HFFc6 (cell line): ENCODE results near the gene CADM1. TPM values are rescaled to one million over a fixed set of nuclear protein-coding genes. Genes with fewer than 3 reads are reported as not detected.

Source experiments
- DNase-seq: peaks from one replicate; pipeline ENCODE4 v3.0.0-alpha.2; 2018
- H3K27ac Mint-ChIP-seq: 2 replicates; pipeline ENCODE4 v1.8.0; 2020; ENCODE audit warnings: mild to moderate bottlenecking, mixed read lengths
- H3K27me3 Mint-ChIP-seq: 2 replicates; pipeline ENCODE4 v1.8.0; 2021; ENCODE audit warnings: mild to moderate bottlenecking, moderate library complexity, mixed read lengths; ENCODE audit not compliant: insufficient read depth
- H3K36me3 Mint-ChIP-seq: 2 replicates; pipeline ENCODE4 v1.8.0; 2021; ENCODE audit warnings: low read depth, mixed read lengths
- H3K4me1 Mint-ChIP-seq: 2 replicates; pipeline ENCODE4 v1.8.0; 2020; ENCODE audit warnings: low read depth, mixed read lengths
- H3K4me3 Mint-ChIP-seq: 2 replicates; pipeline ENCODE4 v1.8.0; 2020; ENCODE audit warnings: mild to moderate bottlenecking, moderate library complexity, mixed read lengths
- H3K9me3 Mint-ChIP-seq: 2 replicates; pipeline ENCODE4 v1.8.0; 2020; ENCODE audit warnings: mild to moderate bottlenecking, mixed read lengths
- total RNA-seq, 6 experiments: library from RNA; stranded (reverse); fragmentation: NEBNext Ultra II Directional; extraction: Animal tissue kit (Norgen Biotek cat#: 25700); gene quantifications; 2 replicates in 1 of 6; 3 replicates in 5 of 6; pipeline ENCODE4 v1.2.3, GENCODE V29; 2021
- TF ChIP-seq, protein P1 (sequence below): fragments of 200-600 bp; sonication (generic); IDR thresholded peaks from 2 replicates; pipeline ENCODE4 v1.5.0; 2021; ENCODE audit warnings: antibody characterized with exemption, mild to moderate bottlenecking

CADM1 gene
- total RNA-seq, 6 experiments from 2014 or later: not detected

- TF ChIP-seq, protein P1, sequence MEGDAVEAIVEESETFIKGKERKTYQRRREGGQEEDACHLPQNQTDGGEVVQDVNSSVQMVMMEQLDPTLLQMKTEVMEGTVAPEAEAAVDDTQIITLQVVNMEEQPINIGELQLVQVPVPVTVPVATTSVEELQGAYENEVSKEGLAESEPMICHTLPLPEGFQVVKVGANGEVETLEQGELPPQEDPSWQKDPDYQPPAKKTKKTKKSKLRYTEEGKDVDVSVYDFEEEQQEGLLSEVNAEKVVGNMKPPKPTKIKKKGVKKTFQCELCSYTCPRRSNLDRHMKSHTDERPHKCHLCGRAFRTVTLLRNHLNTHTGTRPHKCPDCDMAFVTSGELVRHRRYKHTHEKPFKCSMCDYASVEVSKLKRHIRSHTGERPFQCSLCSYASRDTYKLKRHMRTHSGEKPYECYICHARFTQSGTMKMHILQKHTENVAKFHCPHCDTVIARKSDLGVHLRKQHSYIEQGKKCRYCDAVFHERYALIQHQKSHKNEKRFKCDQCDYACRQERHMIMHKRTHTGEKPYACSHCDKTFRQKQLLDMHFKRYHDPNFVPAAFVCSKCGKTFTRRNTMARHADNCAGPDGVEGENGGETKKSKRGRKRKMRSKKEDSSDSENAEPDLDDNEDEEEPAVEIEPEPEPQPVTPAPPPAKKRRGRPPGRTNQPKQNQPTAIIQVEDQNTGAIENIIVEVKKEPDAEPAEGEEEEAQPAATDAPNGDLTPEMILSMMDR: no peak
- DNase-seq: no peak
- Mint-ChIP-seq H3K9me3 (peaks cover 40% of the 10 kb centered on the region), H3K27ac (no peak overlapping the region), H3K27me3 (no peaks in the 10 kb centered on the region; the same call in 1 of the 2 replicates), H3K4me3 (no peak overlapping the region), H3K4me1 (no peaks in the 10 kb centered on the region), H3K36me3 (peaks cover 7% of the 10 kb centered on the region)
Observed at GRCh38 chr11:115146425-115146824, 357.8 kb downstream of the CADM1 start.

GRCh38 chr11:115145324-115145723 is 358.9 kb downstream of the CADM1 start:
- peaks cover 7% of the 10 kb centered on the region for H3K36me3 Mint-ChIP-seq

GRCh38 chr11:115144914-115145313 is 359.3 kb downstream of the CADM1 start:
- TF ChIP-seq, protein P1: no peak
- Mint-ChIP-seq H3K36me3 (peaks cover 7% of the 10 kb centered on the region), H3K4me1 (no peaks in the 10 kb centered on the region), H3K27ac (no peak overlapping the region), H3K27me3 (no peaks in the 10 kb centered on the region; the same call in 1 of the 2 replicates), H3K9me3 (peaks cover 47% of the 10 kb centered on the region), H3K4me3 (no peak overlapping the region)
- DNase-seq: no peak

More at GRCh38 chr11:115145324-115145723, 358.9 kb downstream of the CADM1 start:
- Mint-ChIP-seq H3K9me3 (peaks cover 45% of the 10 kb centered on the region), H3K4me1 (no peaks in the 10 kb centered on the region), H3K27ac (no peak overlapping the region), H3K27me3 (no peaks in the 10 kb centered on the region; the same call in 1 of the 2 replicates), H3K4me3 (no peak overlapping the region)
- TF ChIP-seq, protein P1: no peak
- DNase-seq: no peak

GRCh38 chr11:115144014-115144413 is 360.2 kb downstream of the CADM1 start:
- no peak overlapping the region for H3K27ac Mint-ChIP-seq
- TF ChIP-seq, protein P1: no peak
- H3K4me1 Mint-ChIP-seq: no peaks in the 10 kb centered on the region
- H3K9me3 Mint-ChIP-seq: peaks cover 51% of the 10 kb centered on the region
- no peak overlapping the region for H3K4me3 Mint-ChIP-seq
- no peaks in the 10 kb centered on the region; the same call in 1 of the 2 replicates for H3K27me3 Mint-ChIP-seq
- DNase-seq: no peak
- peaks cover 7% of the 10 kb centered on the region for H3K36me3 Mint-ChIP-seq

- Mint-ChIP-seq H3K36me3 (peaks cover 4% of the 10 kb centered on the region), H3K9me3 (peaks cover 55% of the 10 kb centered on the region), H3K4me3 (no peak overlapping the region), H3K4me1 (no peaks in the 10 kb centered on the region), H3K27ac (no peak overlapping the region), H3K27me3 (no peaks in the 10 kb centered on the region; the same call in 1 of the 2 replicates)
- TF ChIP-seq, protein P1: no peak
- DNase-seq: no peak
Observed at GRCh38 chr11:115141231-115142114, 362.7 kb downstream of the CADM1 start.
